PC-3 (cell line): ENCODE data around the gene HOPX.

ENCODE experiments used
- EZH2 ChIP-seq: fragments of 300-600 bp; sonication (generic); IDR thresholded peaks from one replicate; pipeline ENCODE4 v1.6.1; 2017; ENCODE audit warnings: antibody characterized with exemption, mild to moderate bottlenecking, low read length; ENCODE audit not compliant: unreplicated experiment
- EZH2phosphoT487 ChIP-seq: fragments of 300-600 bp; sonication (generic); IDR thresholded peaks from 2 replicates; pipeline ENCODE4 v1.6.1; 2018; ENCODE audit warnings: mild to moderate bottlenecking, antibody characterized with exemption, low read length, borderline replicate concordance
- TF ChIP-seq, protein P1 (sequence below): fragments of 300-600 bp; sonication (generic); conservative IDR thresholded peaks from 2 replicates; pipeline ENCODE4 v1.5.1; 2017; ENCODE audit warnings: antibody characterized with exemption, low read depth, mild to moderate bottlenecking, low read length

GRCh38 chr4:56648824-56649151 is 32.3 kb downstream of the HOPX start:
- TF ChIP-seq, protein P1, sequence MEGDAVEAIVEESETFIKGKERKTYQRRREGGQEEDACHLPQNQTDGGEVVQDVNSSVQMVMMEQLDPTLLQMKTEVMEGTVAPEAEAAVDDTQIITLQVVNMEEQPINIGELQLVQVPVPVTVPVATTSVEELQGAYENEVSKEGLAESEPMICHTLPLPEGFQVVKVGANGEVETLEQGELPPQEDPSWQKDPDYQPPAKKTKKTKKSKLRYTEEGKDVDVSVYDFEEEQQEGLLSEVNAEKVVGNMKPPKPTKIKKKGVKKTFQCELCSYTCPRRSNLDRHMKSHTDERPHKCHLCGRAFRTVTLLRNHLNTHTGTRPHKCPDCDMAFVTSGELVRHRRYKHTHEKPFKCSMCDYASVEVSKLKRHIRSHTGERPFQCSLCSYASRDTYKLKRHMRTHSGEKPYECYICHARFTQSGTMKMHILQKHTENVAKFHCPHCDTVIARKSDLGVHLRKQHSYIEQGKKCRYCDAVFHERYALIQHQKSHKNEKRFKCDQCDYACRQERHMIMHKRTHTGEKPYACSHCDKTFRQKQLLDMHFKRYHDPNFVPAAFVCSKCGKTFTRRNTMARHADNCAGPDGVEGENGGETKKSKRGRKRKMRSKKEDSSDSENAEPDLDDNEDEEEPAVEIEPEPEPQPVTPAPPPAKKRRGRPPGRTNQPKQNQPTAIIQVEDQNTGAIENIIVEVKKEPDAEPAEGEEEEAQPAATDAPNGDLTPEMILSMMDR, result no peak
- TF ChIP-seq EZH2 (no peak), EZH2phosphoT487 (no peak)
